Stimulated activated CD4-positive, alpha-beta T cell treated with anti-CD3 and anti-CD28 coated beads, Interleukin-2, amount 100 ng/mL, for 4 hours (primary cell): ENCODE results near the gene ATG13.

Experiments used
- DNase-seq: peaks from one replicate; pipeline ENCODE4 v3.0.0-alpha.2; 2020; ENCODE audit warnings: low read depth

Gene ATG13

GRCh38 chr11:46607516-46607915 is 9.8 kb upstream of the ATG13 start:
- DNase-seq: no peak

DNA sequence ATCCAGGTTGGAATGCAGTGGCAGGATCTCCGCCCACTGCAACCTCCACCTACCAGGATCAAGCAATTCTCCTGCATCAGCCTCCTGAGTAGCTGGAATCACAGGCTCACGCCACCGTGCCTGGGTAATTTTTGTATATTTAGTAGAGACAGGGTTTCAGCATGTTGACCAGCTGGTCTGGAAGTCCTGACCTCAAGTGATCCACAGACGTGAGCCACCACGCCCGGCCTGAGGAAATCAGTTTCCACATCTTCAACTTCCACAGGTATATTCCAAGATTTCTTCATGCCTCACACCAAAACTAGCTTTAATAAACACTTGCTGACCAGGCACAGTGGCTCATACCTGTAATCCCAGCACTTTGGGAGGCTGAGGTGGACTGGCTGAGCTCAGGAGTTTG is 8.0 kb upstream of the ATG13 start:
- no peak for DNase-seq

GRCh38 chr11:46611526-46612304 is 5.6 kb upstream of the ATG13 start:
- no peak for DNase-seq

- no peak for DNase-seq
These were observed 5.0 kb upstream of the ATG13 start for GRCh38 chr11:46612326-46612725.

GRCh38 chr11:46615756-46616155 is 1.6 kb upstream of the ATG13 start:
- DNase-seq: no peak

GRCh38 chr11:46616551-46617133 is 711 bp upstream of the ATG13 start:
- no peak for DNase-seq

- no peak for DNase-seq
These were observed 590 bp downstream of the ATG13 start for GRCh38 chr11:46617972-46618314.

DNA sequence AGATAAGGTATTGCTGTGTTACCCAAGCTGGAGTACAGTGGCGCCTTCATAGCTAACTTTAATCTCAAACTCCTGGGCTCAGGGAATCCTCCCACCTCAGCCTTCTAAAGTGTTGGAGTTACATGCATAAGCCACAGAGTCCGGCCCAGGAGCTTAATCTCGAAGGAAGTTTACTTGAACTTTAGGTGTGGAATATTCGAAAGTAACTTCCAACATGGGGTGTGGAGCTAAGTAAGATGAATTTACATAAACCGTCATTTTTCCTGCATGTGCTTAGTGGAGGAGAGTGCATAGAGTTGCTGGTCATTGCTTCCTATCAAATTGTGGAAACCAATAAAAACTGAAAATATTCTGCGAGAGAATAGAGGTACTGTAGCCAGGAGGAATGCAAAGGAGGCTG is 1.5 kb downstream of the ATG13 start:
- DNase-seq: no peak

- no peak for DNase-seq
These were observed 8.1 kb downstream of the ATG13 start for GRCh38 chr11:46625406-46625805.

- DNase-seq: no peak
These were observed 11.6 kb downstream of the ATG13 start for GRCh38 chr11:46628961-46629360.

GRCh38 chr11:46630237-46630636 is 12.9 kb downstream of the ATG13 start:
- DNase-seq: no peak

- no peak for DNase-seq
These were observed 14.3 kb downstream of the ATG13 start for GRCh38 chr11:46631676-46632075.

DNA sequence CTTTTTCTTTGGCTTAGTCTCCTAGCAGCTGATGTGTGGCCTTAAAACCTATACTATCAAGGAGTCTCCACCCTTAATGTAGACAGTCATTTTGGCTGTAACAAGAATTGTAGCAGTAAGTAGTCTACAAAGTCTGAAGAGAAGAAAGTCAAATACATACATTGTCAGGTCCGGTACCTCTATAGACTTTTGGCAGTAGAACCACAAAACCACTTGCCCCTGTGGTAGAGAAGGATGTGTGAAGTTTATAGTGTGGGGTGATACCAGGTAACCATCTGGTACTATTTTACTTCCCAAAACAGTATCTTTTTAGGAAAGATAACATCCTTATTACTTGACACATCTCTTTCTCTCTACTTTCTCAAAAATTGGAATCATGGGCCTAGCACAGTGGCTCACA is 15.1 kb downstream of the ATG13 start:
- DNase-seq: no peak

DNA sequence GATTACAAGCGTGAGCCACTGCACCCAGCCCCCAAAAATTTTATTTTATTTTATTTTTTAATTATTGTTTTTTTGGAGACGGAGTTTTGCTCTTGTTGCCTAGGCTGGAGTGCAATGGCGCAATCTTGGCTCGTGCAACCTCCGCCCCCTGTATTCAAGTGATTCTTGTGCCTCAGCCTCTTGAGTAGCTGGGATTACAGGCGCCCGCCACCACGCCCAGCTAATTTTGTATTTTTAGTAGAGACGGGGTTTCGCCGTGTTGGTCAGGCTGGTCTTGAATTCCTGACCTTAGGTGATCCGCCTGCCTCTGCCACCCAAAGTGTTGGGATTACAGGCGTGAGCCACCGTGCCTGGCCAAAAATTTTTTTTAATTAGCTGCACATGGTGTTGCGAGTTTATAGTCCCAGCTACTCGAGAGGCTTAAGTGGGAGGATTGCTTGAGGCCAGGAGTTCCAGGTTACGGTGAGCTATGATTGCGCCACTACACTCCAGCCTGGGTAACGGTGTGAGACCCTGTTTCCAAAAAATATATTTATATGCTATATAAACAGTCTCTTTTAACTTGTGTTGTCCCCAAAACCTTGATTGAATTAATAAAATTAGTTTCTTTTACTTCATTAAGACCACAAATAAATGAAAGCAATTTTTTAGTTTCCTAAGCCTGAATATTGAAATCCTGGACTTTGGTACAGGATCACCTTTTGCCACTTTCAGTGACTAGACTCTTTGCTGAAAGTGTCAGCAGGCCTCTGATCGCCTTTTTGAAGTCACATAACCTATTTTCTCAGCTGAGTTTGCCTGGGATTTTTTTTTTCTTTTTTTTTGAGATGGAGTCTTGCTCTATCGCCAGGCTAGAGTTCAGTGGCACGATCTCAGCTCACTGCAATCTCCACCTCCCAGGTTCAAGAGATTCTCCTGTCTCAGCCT is 16.2 kb downstream of the ATG13 start:
- no peak for DNase-seq

DNA sequence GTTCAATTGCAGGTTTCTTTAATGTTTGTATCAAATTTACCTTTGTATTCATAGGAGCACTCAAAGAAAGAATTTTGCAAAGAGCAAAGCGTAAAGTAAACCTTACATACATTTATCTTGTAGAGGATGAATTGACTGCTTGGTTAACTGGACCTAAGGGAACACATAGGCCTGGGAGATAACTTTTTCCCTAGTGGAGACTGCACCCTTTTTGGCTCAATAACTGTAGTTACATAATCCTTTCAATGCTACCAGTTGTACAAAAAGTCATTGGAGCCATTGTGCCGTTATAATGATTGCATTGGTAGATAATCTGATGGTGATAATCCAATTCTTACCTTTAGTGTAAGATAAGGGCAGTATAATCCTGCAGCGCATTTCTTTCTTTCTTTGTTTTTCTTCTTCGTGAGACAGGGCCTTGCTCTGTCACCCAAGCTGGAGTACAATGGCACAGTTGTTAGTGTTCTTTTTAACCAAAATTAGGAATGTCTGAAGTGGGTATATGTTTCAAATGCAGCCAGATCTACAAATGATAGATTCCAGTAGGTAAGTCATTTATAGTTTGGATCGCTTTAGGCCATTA is 18.3 kb downstream of the ATG13 start:
- no peak for DNase-seq

GRCh38 chr11:46637546-46637945 is 20.2 kb downstream of the ATG13 start:
- no peak for DNase-seq

DNA sequence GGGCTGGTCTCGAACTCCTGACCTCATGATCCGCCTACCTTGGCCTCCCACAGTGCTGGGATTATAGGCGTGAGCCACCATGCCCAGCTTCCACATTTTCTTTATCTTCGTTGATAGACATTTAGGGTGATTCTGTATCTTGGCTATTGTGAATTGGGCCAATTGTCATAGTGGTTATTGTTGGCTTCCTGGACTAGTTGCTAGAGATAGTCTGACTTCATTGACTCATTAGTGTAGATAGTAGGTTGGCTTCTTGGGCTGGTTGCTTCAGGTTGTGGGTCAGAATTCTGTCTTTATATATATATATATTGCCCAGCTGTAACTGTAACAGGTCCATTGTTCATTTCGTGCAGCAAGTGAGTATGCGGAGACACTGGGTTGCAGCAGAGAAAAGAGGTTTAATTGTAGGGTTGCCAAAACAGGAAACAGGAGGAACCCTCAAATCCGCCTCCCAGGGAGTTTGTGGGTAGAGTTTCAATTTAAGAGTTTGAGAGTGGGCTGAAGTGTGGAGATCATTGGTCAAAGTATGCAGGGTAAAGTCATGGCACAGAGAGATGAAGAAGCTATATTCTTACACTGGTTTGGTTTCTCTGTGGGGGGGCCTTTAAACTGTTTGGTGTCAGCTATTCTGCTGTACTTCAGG is 22.0 kb downstream of the ATG13 start:
- DNase-seq: no peak

DNA sequence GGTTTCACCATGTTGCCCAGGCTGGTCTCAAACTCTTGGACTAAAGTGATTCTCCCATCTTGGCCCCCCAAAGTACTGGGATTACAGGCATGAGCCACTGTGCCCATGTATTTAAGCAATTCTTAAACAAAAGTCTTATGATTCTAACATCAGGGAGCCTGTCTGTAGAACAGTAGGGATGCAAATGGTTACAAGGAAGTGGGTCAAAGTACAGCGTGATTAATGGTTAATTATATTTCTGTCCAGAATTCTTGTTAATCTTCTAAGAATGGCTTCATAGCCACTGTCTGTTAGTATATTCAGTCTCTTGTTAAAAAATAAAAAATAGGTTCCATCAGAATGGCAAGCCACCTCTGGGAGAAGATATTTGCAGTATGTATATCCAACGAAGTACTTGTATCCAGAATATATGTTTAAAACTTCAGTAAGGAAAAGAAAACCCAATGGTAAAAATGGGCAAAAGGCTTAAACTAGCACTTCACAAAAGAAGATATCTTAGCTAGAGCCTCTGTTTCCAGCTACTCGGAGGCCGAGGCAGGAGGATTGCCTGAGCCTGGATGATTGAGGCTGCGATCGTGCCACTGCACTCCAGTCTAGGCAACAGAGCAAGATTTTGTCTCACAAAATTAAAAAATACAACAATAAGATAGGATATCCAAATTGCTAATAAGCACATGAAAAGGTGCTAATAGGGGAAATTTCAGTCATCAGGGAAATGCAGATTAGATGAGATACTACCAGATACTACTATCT is 22.9 kb downstream of the ATG13 start:
- DNase-seq: no peak

DNA sequence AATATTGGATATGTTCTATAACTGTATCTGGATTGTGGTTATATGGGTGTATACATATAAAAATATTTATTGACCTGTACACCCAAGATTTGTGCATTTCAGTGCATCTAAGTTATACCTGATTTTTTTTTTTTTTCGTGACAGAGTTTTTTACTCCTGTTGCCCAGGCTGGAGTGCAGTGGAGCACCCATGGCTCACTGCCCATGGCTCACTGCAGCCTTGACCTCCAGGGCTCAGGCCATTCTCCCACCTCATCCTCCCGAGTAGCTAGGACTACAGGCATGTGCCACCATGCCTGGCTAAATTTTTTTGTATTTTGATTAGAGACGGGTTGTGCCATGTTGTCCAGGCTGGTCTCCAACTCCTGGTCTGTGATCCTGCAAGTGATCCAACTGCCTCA is 24.3 kb downstream of the ATG13 start:
- no peak for DNase-seq

DNA sequence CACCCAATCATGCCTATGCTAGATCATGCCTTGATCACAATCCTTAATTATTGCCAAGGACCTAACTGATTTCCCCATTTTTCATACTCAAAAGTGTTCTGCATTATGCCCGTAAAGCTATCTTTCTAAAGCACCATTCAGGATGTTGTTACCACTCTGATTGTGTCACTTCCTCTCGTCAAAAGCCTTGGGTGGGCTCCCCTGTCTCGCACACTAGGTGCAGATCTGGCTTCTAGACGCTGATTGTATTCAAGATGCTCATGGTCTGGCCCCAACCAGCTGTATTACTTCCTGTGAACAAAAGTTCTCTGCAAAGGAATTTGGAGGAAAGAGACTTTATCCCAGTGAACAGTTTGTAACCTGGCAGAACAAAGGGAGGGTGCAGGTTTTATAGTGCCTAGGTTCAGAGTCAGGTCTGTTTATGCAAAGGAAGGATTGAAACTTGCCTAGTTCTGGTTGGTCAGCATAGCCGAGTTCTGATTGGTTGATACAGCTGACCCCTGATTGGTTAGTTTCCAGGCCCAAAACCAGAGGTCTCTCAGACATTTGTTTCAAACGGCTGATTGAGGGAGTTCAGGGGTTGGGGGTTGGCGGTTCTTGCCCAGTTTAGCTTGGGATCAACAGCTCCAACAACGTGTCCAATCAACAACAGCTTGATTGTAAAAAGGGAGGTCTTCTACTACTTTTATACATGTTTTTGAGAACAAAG is 25.4 kb downstream of the ATG13 start:
- no peak for DNase-seq

- no peak for DNase-seq
These were observed 26.2 kb downstream of the ATG13 start for GRCh38 chr11:46643531-46643930.
